ENCODE results near the gene GOT1. TPM values are rescaled to one million over a fixed set of nuclear protein-coding genes. Genes with fewer than 3 reads are reported as not detected.

The GOT1 gene
- total RNA-seq, 1 experiment from 2014 or later, result 48.1 TPM

GRCh38 chr10:99394761-99395386, 35.5 kb downstream of the GOT1 start:
- Histone ChIP-seq H3K4me1 (peaks cover 25% of the 10 kb centered on the region), H3K9me3 (replicated peaks) (no peaks in the 10 kb centered on the region), H3K27me3 (no peaks in the 10 kb centered on the region), H3K27ac (no peak overlapping the region), H3K4me3 (no peak overlapping the region), H3K36me3 (peaks cover 22% of the 10 kb centered on the region)
- no peak for DNase-seq

- H3K27ac ChIP-seq, result no peak overlapping the region
- H3K9me3 ChIP-seq (replicated peaks), result no peaks in the 10 kb centered on the region
- H3K27me3 ChIP-seq, result no peaks in the 10 kb centered on the region
- no peak for DNase-seq
- H3K36me3 ChIP-seq, result peaks cover 17% of the 10 kb centered on the region
- H3K4me3 ChIP-seq, result no peak overlapping the region
- peaks cover 25% of the 10 kb centered on the region for H3K4me1 ChIP-seq
These were observed 36.2 kb downstream of the GOT1 start for GRCh38 chr10:99394256-99394655.

GRCh38 chr10:99393683-99394082, 36.7 kb downstream of the GOT1 start:
- no peak overlapping the region for H3K27ac ChIP-seq
- peaks cover 25% of the 10 kb centered on the region for H3K4me1 ChIP-seq
- no peaks in the 10 kb centered on the region for H3K9me3 ChIP-seq (replicated peaks)
- H3K27me3 ChIP-seq, result no peaks in the 10 kb centered on the region
- peaks cover 12% of the 10 kb centered on the region for H3K36me3 ChIP-seq
- H3K4me3 ChIP-seq, result no peak overlapping the region
- DNase-seq, result no peak

- no peak overlapping the region for H3K27ac ChIP-seq
- no peak for DNase-seq
- H3K36me3 ChIP-seq, result peaks cover 5% of the 10 kb centered on the region; the same call in 1 of the 2 replicates
- H3K4me3 ChIP-seq, result no peak overlapping the region
- H3K4me1 ChIP-seq, result peaks cover 25% of the 10 kb centered on the region
- H3K27me3 ChIP-seq, result no peaks in the 10 kb centered on the region
- H3K9me3 ChIP-seq (replicated peaks), result no peaks in the 10 kb centered on the region
These were observed 37.4 kb downstream of the GOT1 start for GRCh38 chr10:99393036-99393435.

GRCh38 chr10:99391346-99391745, 39.1 kb downstream of the GOT1 start:
- 0 out of 2 replicates have a peak, but pooled peaks cover 2% of the 10 kb centered on the region for H3K27me3 ChIP-seq
- DNase-seq, result no peak
- no peak overlapping the region for H3K27ac ChIP-seq
- H3K9me3 ChIP-seq (replicated peaks), result no peaks in the 10 kb centered on the region; the same call in 1 of the 2 replicates
- H3K4me3 ChIP-seq, result no peak overlapping the region
- peaks cover 33% of the 10 kb centered on the region for H3K4me1 ChIP-seq
- H3K36me3 ChIP-seq, result no peaks in the 10 kb centered on the region

- Histone ChIP-seq H3K27ac (no peak overlapping the region), H3K4me1 (peaks cover 21% of the 10 kb centered on the region), H3K9me3 (replicated peaks) (peaks cover 4% of the 10 kb centered on the region; the same call in 1 of the 2 replicates), H3K36me3 (no peaks in the 10 kb centered on the region), H3K4me3 (no peak overlapping the region), H3K27me3 (0 out of 2 replicates have a peak, but pooled peaks cover 2% of the 10 kb centered on the region)
- no peak for DNase-seq
These were observed 40.5 kb downstream of the GOT1 start for GRCh38 chr10:99389729-99390480.

GRCh38 chr10:99387541-99387940, 42.9 kb downstream of the GOT1 start:
- no peak overlapping the region for H3K27ac ChIP-seq

GRCh38 chr10:99387071-99387470, 43.4 kb downstream of the GOT1 start:
- no peaks in the 10 kb centered on the region for H3K36me3 ChIP-seq
- peak; percentile 59 to 70 for DNase-seq
- H3K9me3 ChIP-seq (replicated peaks), result peaks cover 4% of the 10 kb centered on the region; the same call in 1 of the 2 replicates
- H3K4me3 ChIP-seq, result no peak overlapping the region; the same call in 1 of the 2 replicates
- H3K4me1 ChIP-seq, result peaks cover 17% of the 10 kb centered on the region
- 0 out of 2 replicates have a peak, but pooled peaks cover 2% of the 10 kb centered on the region for H3K27me3 ChIP-seq
- no peak overlapping the region for H3K27ac ChIP-seq

More at GRCh38 chr10:99387541-99387940, 42.9 kb downstream of the GOT1 start:
- no peak overlapping the region for H3K4me3 ChIP-seq
- 0 out of 2 replicates have a peak, but pooled peaks cover 2% of the 10 kb centered on the region for H3K27me3 ChIP-seq
- peaks cover 21% of the 10 kb centered on the region for H3K4me1 ChIP-seq
- no peaks in the 10 kb centered on the region for H3K36me3 ChIP-seq
- H3K9me3 ChIP-seq (replicated peaks), result peaks cover 4% of the 10 kb centered on the region; the same call in 1 of the 2 replicates
- no peak for DNase-seq

- Histone ChIP-seq H3K36me3 (no peaks in the 10 kb centered on the region), H3K4me3 (no peak overlapping the region), H3K27me3 (peaks cover 5% of the 10 kb centered on the region; the same call in 1 of the 2 replicates), H3K27ac (no peak overlapping the region), H3K9me3 (replicated peaks) (peaks cover 4% of the 10 kb centered on the region; the same call in 1 of the 2 replicates), H3K4me1 (peaks cover 10% of the 10 kb centered on the region)
- no peak for DNase-seq
These were observed 48.2 kb downstream of the GOT1 start for GRCh38 chr10:99382176-99382575.

- Histone ChIP-seq H3K4me1 (no peaks in the 10 kb centered on the region), H3K36me3 (no peaks in the 10 kb centered on the region), H3K4me3 (no peak overlapping the region), H3K9me3 (replicated peaks) (no peaks in the 10 kb centered on the region), H3K27ac (no peak overlapping the region), H3K27me3 (peaks cover 10% of the 10 kb centered on the region; the same call in 1 of the 2 replicates)
- DNase-seq, result no peak
These were observed 55.0 kb downstream of the GOT1 start for GRCh38 chr10:99375426-99375825.

GRCh38 chr10:99374972-99375371, 55.5 kb downstream of the GOT1 start:
- Histone ChIP-seq H3K9me3 (replicated peaks) (no peaks in the 10 kb centered on the region), H3K27me3 (peaks cover 10% of the 10 kb centered on the region; the same call in 1 of the 2 replicates), H3K4me3 (no peak overlapping the region), H3K27ac (no peak overlapping the region), H3K4me1 (no peaks in the 10 kb centered on the region), H3K36me3 (no peaks in the 10 kb centered on the region)
- no peak for DNase-seq

- no peak for DNase-seq
- Histone ChIP-seq H3K4me1 (no peaks in the 10 kb centered on the region), H3K4me3 (no peak overlapping the region), H3K27me3 (peaks cover 10% of the 10 kb centered on the region; the same call in 1 of the 2 replicates), H3K36me3 (no peaks in the 10 kb centered on the region), H3K9me3 (replicated peaks) (no peaks in the 10 kb centered on the region), H3K27ac (no peak overlapping the region)
These were observed 55.9 kb downstream of the GOT1 start for GRCh38 chr10:99374526-99374925.

GRCh38 chr10:99372546-99373271, 57.7 kb downstream of the GOT1 start:
- H3K4me1 ChIP-seq, result no peaks in the 10 kb centered on the region
- H3K27ac ChIP-seq, result no peak overlapping the region
- H3K9me3 ChIP-seq (replicated peaks), result no peaks in the 10 kb centered on the region
- peaks cover 7% of the 10 kb centered on the region; the same call in 1 of the 2 replicates for H3K27me3 ChIP-seq
- H3K36me3 ChIP-seq, result no peaks in the 10 kb centered on the region
- H3K4me3 ChIP-seq, result no peak overlapping the region
- no peak for DNase-seq

- no peaks in the 10 kb centered on the region for H3K4me1 ChIP-seq
- no peaks in the 10 kb centered on the region for H3K36me3 ChIP-seq
- no peak overlapping the region for H3K27ac ChIP-seq
- H3K9me3 ChIP-seq (replicated peaks), result no peaks in the 10 kb centered on the region
- peaks cover 7% of the 10 kb centered on the region; the same call in 1 of the 2 replicates for H3K27me3 ChIP-seq
- DNase-seq, result peak; percentile 32 to 56
- no peak overlapping the region for H3K4me3 ChIP-seq
These were observed 59.4 kb downstream of the GOT1 start for GRCh38 chr10:99370993-99371392.

Data from SJCRH30 (cell line).